Measurements from ENCODE around the gene PCDH9. TPM values are rescaled to one million over a fixed set of nuclear protein-coding genes. Genes with fewer than 3 reads are reported as not detected.

PCDH9 gene
- total RNA-seq, 1 donor from 2014 or later: 0.75 TPM

- no peaks in the 10 kb centered on the region for H3K27me3 ChIP-seq (ENCODE audit: control insufficient read depth, insufficient read depth, low read length)
- TF ChIP-seq CTCF (IDR thresholded peaks at IDR 0.05; ENCODE audit: insufficient read depth, low read length, poor library complexity, severe bottlenecking): no peak
These were observed 617.2 kb downstream of the PCDH9 start for GRCh38 chr13:66612983-66613382.

GRCh38 chr13:66586489-66586888 is 643.6 kb downstream of the PCDH9 start:
- no peak overlapping the region for H3K4me3 ChIP-seq (ENCODE audit: low read depth, low read length)
- no peaks in the 10 kb centered on the region for H3K27me3 ChIP-seq (ENCODE audit: control insufficient read depth, insufficient read depth, low read length)
- no peaks in the 10 kb centered on the region for H3K36me3 ChIP-seq (ENCODE audit: control insufficient read depth, insufficient read depth, low read length)
- TF ChIP-seq CTCF (IDR thresholded peaks at IDR 0.05; ENCODE audit: insufficient read depth, low read length, poor library complexity, severe bottlenecking): no peak
- DNase-seq (ENCODE audit: low read depth): no peak

More at GRCh38 chr13:66612983-66613382, 617.2 kb downstream of the PCDH9 start:
- no peak for DNase-seq (ENCODE audit: low read depth)
- Histone ChIP-seq H3K36me3 (ENCODE audit: control insufficient read depth, insufficient read depth, low read length) (no peaks in the 10 kb centered on the region), H3K4me3 (ENCODE audit: low read depth, low read length) (no peak overlapping the region)

- TF ChIP-seq CTCF (IDR thresholded peaks at IDR 0.05; ENCODE audit: insufficient read depth, low read length, poor library complexity, severe bottlenecking): no peak
- no peak overlapping the region for H3K4me3 ChIP-seq (ENCODE audit: low read depth, low read length)
- no peak for DNase-seq (ENCODE audit: low read depth)
- H3K27me3 ChIP-seq (ENCODE audit: control insufficient read depth, insufficient read depth, low read length): no peaks in the 10 kb centered on the region
- H3K36me3 ChIP-seq (ENCODE audit: control insufficient read depth, insufficient read depth, low read length): no peaks in the 10 kb centered on the region
These were observed 644.4 kb downstream of the PCDH9 start for GRCh38 chr13:66585669-66586203.

- no peak for DNase-seq (ENCODE audit: low read depth)
- no peak for TF ChIP-seq CTCF (IDR thresholded peaks at IDR 0.05; ENCODE audit: insufficient read depth, low read length, poor library complexity, severe bottlenecking)
- Histone ChIP-seq H3K36me3 (ENCODE audit: control insufficient read depth, insufficient read depth, low read length) (no peaks in the 10 kb centered on the region), H3K27me3 (ENCODE audit: control insufficient read depth, insufficient read depth, low read length) (no peaks in the 10 kb centered on the region), H3K4me3 (ENCODE audit: low read depth, low read length) (no peak overlapping the region)
These were observed 648.5 kb downstream of the PCDH9 start for GRCh38 chr13:66581675-66582074.

GRCh38 chr13:66578305-66578704 is 651.8 kb downstream of the PCDH9 start:
- no peak for TF ChIP-seq CTCF (IDR thresholded peaks at IDR 0.05; ENCODE audit: insufficient read depth, low read length, poor library complexity, severe bottlenecking)

GRCh38 chr13:66577358-66577757 is 652.8 kb downstream of the PCDH9 start:
- DNase-seq (ENCODE audit: low read depth): no peak
- H3K27me3 ChIP-seq (ENCODE audit: control insufficient read depth, insufficient read depth, low read length): no peaks in the 10 kb centered on the region
- H3K36me3 ChIP-seq (ENCODE audit: control insufficient read depth, insufficient read depth, low read length): no peaks in the 10 kb centered on the region
- no peak for TF ChIP-seq CTCF (IDR thresholded peaks at IDR 0.05; ENCODE audit: insufficient read depth, low read length, poor library complexity, severe bottlenecking)
- H3K4me3 ChIP-seq (ENCODE audit: low read depth, low read length): no peak overlapping the region

More at GRCh38 chr13:66578305-66578704, 651.8 kb downstream of the PCDH9 start:
- no peak for DNase-seq (ENCODE audit: low read depth)
- H3K4me3 ChIP-seq (ENCODE audit: low read depth, low read length): no peak overlapping the region
- H3K36me3 ChIP-seq (ENCODE audit: control insufficient read depth, insufficient read depth, low read length): no peaks in the 10 kb centered on the region
- no peaks in the 10 kb centered on the region for H3K27me3 ChIP-seq (ENCODE audit: control insufficient read depth, insufficient read depth, low read length)

Data from kidney epithelial cell (primary cell).